HCT116 (cell line): ENCODE results near the gene PLA2R1. TPM values are rescaled to one million over a fixed set of nuclear protein-coding genes. Genes with fewer than 3 reads are reported as not detected.

ENCODE experiments used
- ATAC-seq: fragments of 200-7000 bp; cut with Tn5 transposase; 2 replicates; pipeline ENCODE4 v1.9.1; 2020; ENCODE audit warnings: mild to moderate bottlenecking, moderate library complexity
- BruUV-seq: library from RNA; stranded (reverse); fragments of 400-500 nt; replicated peaks from 2 replicates; lab custom pipeline; 2021; lab: Mats Ljungman, UMichigan
- CTCF ChIA-PET: fragments of 300-600 bp; sonication (Branson Sonifier 250); formaldehyde crosslinking; loops from one replicate; lab custom pipeline; 2021; ENCODE audit warnings: antibody characterized with exemption; lab: Charles Lee
- POLR2A ChIA-PET: fragments of 300-600, 350-600 bp; sonication (Branson Sonifier 250); formaldehyde crosslinking; loops from one replicate; lab custom pipeline; 2021; ENCODE audit warnings: antibody characterized with exemption; lab: Charles Lee
- RAD21 ChIA-PET, 2 experiments: fragments of 300-600 bp; sonication (Branson Sonifier 250); formaldehyde crosslinking; loops; one replicate each; lab custom pipeline; 2023; ENCODE audit warnings: low total read pairs in 2 of 2; ENCODE audit not compliant: uncharacterized antibody in 2 of 2, unreplicated experiment in 2 of 2, low non-redundant PET in 1 of 2; lab: Charles Lee
- DNase-seq: peaks from one replicate; pipeline ENCODE4 v3.0.0-alpha.2; 2010; ENCODE audit warnings: low read depth, low spot score
- H2AFZ ChIP-seq: fragments of 200-600 bp; shearing (Covaris generic), sonication (generic); 2 replicates; pipeline ENCODE4 v1.6.1; 2017; ENCODE audit warnings: low read depth, mixed run types, mixed read lengths, antibody characterized with exemption, low read length; ENCODE audit not compliant: poor library complexity, severe bottlenecking
- H3K27ac ChIP-seq: 2 replicates; pipeline ENCODE4 v1.5.1; 2012; ENCODE audit warnings: low read depth, low read length
- H3K27me3 ChIP-seq: fragments of 200-600 bp; sonication (generic); 2 replicates; pipeline ENCODE4 v1.6.1; 2016; ENCODE audit warnings: mixed run types, low read length, mixed read lengths; ENCODE audit not compliant: insufficient read depth
- H3K36me3 ChIP-seq, 2 experiments: fragments of 200-500 bp in 1 of 2; fragments of 200-600 bp in 1 of 2; sonication (Bioruptor generic) in 1 of 2; sonication (generic) in 1 of 2; 2 replicates each; pipeline versions ENCODE4 v1.5.1 to v1.6.1; 2014 to 2016; ENCODE audit warnings: low read length in 2 of 2, inconsistent platforms in 1 of 2, mixed read lengths in 1 of 2, mixed run types in 1 of 2; ENCODE audit not compliant: insufficient read depth in 2 of 2, control insufficient read depth in 1 of 2
- H3K4me1 ChIP-seq, 2 experiments: fragments of 200-600 bp in 1 of 2; sonication (generic) in 1 of 2; 2 replicates each; pipeline versions ENCODE4 v1.5.1 to v1.6.1; 2012 to 2017; ENCODE audit warnings: low read length in 2 of 2, inconsistent platforms in 1 of 2, mild to moderate bottlenecking in 1 of 2, mixed read lengths in 1 of 2, mixed run types in 1 of 2, moderate library complexity in 1 of 2; ENCODE audit not compliant: insufficient read depth in 2 of 2, control insufficient read depth in 1 of 2
- H3K4me2 ChIP-seq: fragments of 200-600 bp; sonication (generic); 2 replicates; pipeline ENCODE4 v1.6.1; 2017; ENCODE audit warnings: mixed run types, low read length, mixed read lengths
- H3K4me3 ChIP-seq, 2 experiments: fragments of 200-600 bp in 1 of 2; sonication (generic) in 1 of 2; replicated peaks in 1 of 2; 2 replicates each; pipeline ENCODE4 v1.5.1; 2011 to 2016; ENCODE audit warnings: low read length in 2 of 2, control low read depth in 1 of 2, low read depth in 1 of 2, mild to moderate bottlenecking in 1 of 2, mixed read lengths in 1 of 2, mixed run types in 1 of 2
- H3K79me2 ChIP-seq: fragments of 200-600 bp; sonication (generic); 2 replicates; pipeline ENCODE4 v1.6.1; 2017; ENCODE audit warnings: mild to moderate bottlenecking, mixed run types, low read length, moderate library complexity, mixed read lengths; ENCODE audit not compliant: insufficient read depth
- H3K9ac ChIP-seq: fragments of 200-600 bp; sonication (generic); 2 replicates; pipeline ENCODE4 v1.6.1; 2016; ENCODE audit warnings: low read length, mixed read lengths
- H3K9me2 ChIP-seq: fragments of 200-600 bp; sonication (generic), shearing (Covaris generic); 2 replicates; pipeline ENCODE4 v1.6.1; 2017; ENCODE audit warnings: mixed run types, mild to moderate bottlenecking, moderate library complexity; ENCODE audit not compliant: insufficient read depth
- H3K9me3 ChIP-seq, 2 experiments: fragments of 200-500 bp in 1 of 2; fragments of 200-600 bp in 1 of 2; sonication (Bioruptor generic) in 1 of 2; sonication (generic) in 1 of 2; 2 replicates each; pipeline ENCODE4 v1.6.1; 2014 to 2017; ENCODE audit warnings: low read length in 2 of 2, mixed read lengths in 2 of 2, inconsistent platforms in 1 of 2, low read depth in 1 of 2, mild to moderate bottlenecking in 1 of 2, mixed run types in 1 of 2, moderate library complexity in 1 of 2; ENCODE audit not compliant: control insufficient read depth in 1 of 2, insufficient read depth in 1 of 2
- H4K20me1 ChIP-seq: fragments of 200-600 bp; sonication (generic), shearing (Covaris generic); 2 replicates; pipeline ENCODE4 v1.6.1; 2017; ENCODE audit warnings: mixed run types, mild to moderate bottlenecking, moderate library complexity; ENCODE audit not compliant: insufficient read depth
- EZH2 ChIP-seq: fragments of 200-600 bp; sonication (generic); IDR thresholded peaks from 2 replicates; pipeline ENCODE4 v1.6.1; 2017; ENCODE audit warnings: antibody characterized with exemption, mixed run types
- EZH2phosphoT487 ChIP-seq: fragments of 200-600 bp; IDR thresholded peaks from 2 replicates; pipeline ENCODE4 v1.6.1; 2018; ENCODE audit warnings: antibody characterized with exemption, borderline replicate concordance
- intact Hi-C: fragments of 100-400 bp; cut with micrococcal nuclease; formaldehyde crosslinking; loops from 2 replicates; pipeline ENCODE4 v1.10.0; 2022
- total RNA-seq: library from RNA; stranded (reverse); gene quantifications from one replicate; pipeline ENCODE4 v1.2.1, GENCODE V29; 2021; ENCODE audit not compliant: unreplicated experiment
- TF ChIP-seq, protein P1 (sequence below): IDR thresholded peaks from 2 replicates; pipeline ENCODE4 v1.6.1; 2011; ENCODE audit warnings: mild to moderate bottlenecking, low read length, moderate library complexity; ENCODE audit not compliant: insufficient replicate concordance; ENCODE audit errors: extremely low read depth

The PLA2R1 gene
- total RNA-seq, 1 experiment from 2014 or later: 0.34 TPM

DNA sequence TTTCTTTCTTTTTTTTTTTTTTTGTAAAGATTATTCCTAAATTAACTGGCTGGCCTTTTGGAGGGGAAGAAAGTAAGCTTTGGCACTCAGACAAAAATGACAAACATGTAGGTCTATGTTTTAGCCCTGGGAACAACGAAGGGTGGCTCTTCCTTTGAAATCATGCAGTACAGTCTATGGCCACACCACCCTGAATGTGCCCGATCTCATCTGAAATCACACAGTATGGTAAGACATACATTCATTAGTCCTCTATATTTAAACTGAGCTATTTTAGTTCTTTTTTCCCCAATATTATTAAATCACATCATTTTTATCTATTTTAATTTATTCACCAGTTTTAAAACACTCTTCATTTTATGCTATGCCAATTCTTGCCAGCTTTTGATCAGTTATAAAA, 48.2 kb downstream of the PLA2R1 start:
- BruUV-seq: no TSS peak
- intact Hi-C loops: no loop called here
- Histone ChIP-seq H4K20me1 (no peaks in the 10 kb centered on the region), H3K36me3 (no peaks in the 10 kb centered on the region)
- TF ChIP-seq EZH2phosphoT487: no peak
- TF ChIP-seq, all 23 proteins: peak for 0
- H3K27ac ChIP-seq: no peak overlapping the region
- ATAC-seq: peak; percentile 75
- H3K79me2 ChIP-seq: no peaks in the 10 kb centered on the region
- H3K27me3 ChIP-seq: no peaks in the 10 kb centered on the region
- no peak overlapping the region for H3K9ac ChIP-seq
- POLR2A ChIA-PET: interaction anchor here (0.9 kb wide), 1 partner anchor 11 kb away, joined by 3 read pairs; no protein-coding TSS in a partner anchor
- H3K9me2 ChIP-seq: no peaks in the 10 kb centered on the region
- CTCF ChIA-PET: no interaction called here
- H2AFZ ChIP-seq: no peak overlapping the region
- RAD21 ChIA-PET: interaction anchor here in 1 of 2 experiments (0.7 kb wide), 1 partner anchor 164 kb away, joined by 3 read pairs; no protein-coding TSS in a partner anchor
- DNase-seq: no peak
- H3K4me2 ChIP-seq: no peak overlapping the region
- H3K9me3 ChIP-seq: no peaks in the 10 kb centered on the region
- H3K4me1 ChIP-seq: no peaks in the 10 kb centered on the region
- H3K4me3 ChIP-seq: no peak overlapping the region

DNA sequence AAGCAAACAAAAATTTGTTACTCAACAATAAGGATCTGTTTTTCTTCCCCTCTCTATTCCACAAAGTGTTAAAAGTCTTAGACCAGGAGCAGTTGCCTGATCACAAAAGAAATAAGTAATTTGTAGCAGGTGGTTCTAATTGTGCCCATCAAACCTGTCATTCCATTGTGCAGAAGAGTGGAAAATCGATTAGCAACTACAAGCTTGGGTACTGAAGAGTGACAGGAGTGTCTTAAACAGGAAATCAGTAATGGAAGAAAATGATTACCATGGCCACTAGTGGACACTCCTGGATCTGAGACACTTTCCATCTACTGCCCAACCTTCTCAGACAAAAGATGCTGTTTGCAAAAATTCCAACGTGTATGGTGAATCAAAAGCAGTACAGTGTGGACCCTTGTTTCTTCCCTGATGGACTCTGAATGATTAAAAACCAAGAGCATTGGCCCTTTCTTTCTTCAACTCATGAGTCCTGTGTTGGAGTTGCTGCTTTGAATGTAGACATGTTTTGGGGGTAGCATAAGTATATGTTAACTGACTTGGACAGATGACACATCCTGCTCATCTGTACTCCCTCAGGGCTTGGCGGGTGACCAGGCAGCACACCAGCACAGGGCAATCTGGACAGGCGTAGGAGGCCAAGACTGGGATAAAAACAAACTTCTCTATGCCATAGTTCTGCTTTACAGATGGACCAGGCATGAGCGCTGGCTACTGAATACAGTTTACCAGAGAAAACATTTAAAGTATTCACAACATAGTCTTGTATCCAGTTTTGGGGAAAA, 51.9 kb downstream of the PLA2R1 start:
- Histone ChIP-seq H3K79me2 (no peaks in the 10 kb centered on the region), H3K9ac (no peak overlapping the region), H3K9me2 (no peaks in the 10 kb centered on the region), H3K9me3 (no peaks in the 10 kb centered on the region), H2AFZ (no peak overlapping the region), H4K20me1 (no peaks in the 10 kb centered on the region), H3K4me1 (no peaks in the 10 kb centered on the region), H3K36me3 (no peaks in the 10 kb centered on the region), H3K27me3 (no peaks in the 10 kb centered on the region), H3K4me2 (no peak overlapping the region)
- no TSS peak for BruUV-seq
- ATAC-seq: no peak
- no peak for DNase-seq
- RAD21 ChIA-PET: no interaction called here
- CTCF ChIA-PET: no interaction called here
- POLR2A ChIA-PET: no interaction called here
- intact Hi-C loops: no loop called here
- TF ChIP-seq EZH2: no peak
- TF ChIP-seq, protein P1, sequence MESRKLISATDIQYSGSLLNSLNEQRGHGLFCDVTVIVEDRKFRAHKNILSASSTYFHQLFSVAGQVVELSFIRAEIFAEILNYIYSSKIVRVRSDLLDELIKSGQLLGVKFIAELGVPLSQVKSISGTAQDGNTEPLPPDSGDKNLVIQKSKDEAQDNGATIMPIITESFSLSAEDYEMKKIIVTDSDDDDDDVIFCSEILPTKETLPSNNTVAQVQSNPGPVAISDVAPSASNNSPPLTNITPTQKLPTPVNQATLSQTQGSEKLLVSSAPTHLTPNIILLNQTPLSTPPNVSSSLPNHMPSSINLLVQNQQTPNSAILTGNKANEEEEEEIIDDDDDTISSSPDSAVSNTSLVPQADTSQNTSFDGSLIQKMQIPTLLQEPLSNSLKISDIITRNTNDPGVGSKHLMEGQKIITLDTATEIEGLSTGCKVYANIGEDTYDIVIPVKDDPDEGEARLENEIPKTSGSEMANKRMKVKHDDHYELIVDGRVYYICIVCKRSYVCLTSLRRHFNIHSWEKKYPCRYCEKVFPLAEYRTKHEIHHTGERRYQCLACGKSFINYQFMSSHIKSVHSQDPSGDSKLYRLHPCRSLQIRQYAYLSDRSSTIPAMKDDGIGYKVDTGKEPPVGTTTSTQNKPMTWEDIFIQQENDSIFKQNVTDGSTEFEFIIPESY: no peak
- TF ChIP-seq, all 23 proteins: peak for 0
- no peak overlapping the region for H3K4me3 ChIP-seq
- no peak overlapping the region for H3K27ac ChIP-seq
